Ovary (tissue), 9 donors: Measurements from ENCODE around the gene ANGPT4. TPM values are rescaled to one million over a fixed set of nuclear protein-coding genes. Genes with fewer than 3 reads are reported as not detected.

Experiments
- DNase-seq, 5 donors: peaks; one replicate each; pipeline ENCODE4 v3.0.0-alpha.2; 2019 to 2020
- H3K27ac ChIP-seq, 2 donors: fragments of 200-600 bp; one replicate each; pipeline versions ENCODE4 v1.5.1 to v1.8.0; 2019 to 2022
- H3K27me3 ChIP-seq: fragments of 200-600 bp; one replicate; pipeline ENCODE4 v1.8.0; 2022
- H3K36me3 ChIP-seq: fragments of 200-600 bp; sonication (generic); one replicate; pipeline ENCODE4 v1.5.1; 2019
- H3K4me1 ChIP-seq: one replicate; pipeline ENCODE4 v1.8.1; 2013; ENCODE audit warnings: mild to moderate bottlenecking, moderate library complexity; ENCODE audit not compliant: insufficient read depth
- H3K4me3 ChIP-seq: fragments of 200-600 bp; sonication (generic); one replicate; pipeline ENCODE4 v1.5.1; 2017
- H3K9me3 ChIP-seq, 2 donors: fragments of 200-600 bp in 1 of 2; sonication (generic) in 1 of 2; one replicate each; pipeline versions ENCODE4 v1.5.1 to v1.8.1; 2013 to 2019; ENCODE audit warnings: mild to moderate bottlenecking in 1 of 2, moderate library complexity in 1 of 2
- CTCF ChIP-seq, 3 donors: fragments of 450-650 bp in 2 of 3; fragments of 200-600 bp in 1 of 3; IDR thresholded peaks; one replicate each; pipeline versions ENCODE4 v1.5.1 to v1.8.0; 2016 to 2022; ENCODE audit warnings: antibody characterized with exemption in 3 of 3, mild to moderate bottlenecking in 1 of 3
- EP300 ChIP-seq: sonication (generic); formaldehyde crosslinking; IDR thresholded peaks from one replicate; pipeline ENCODE4 v1.6.1; 2017; ENCODE audit warnings: antibody characterized with exemption
- POLR2A ChIP-seq: fragments of 450-650 bp; IDR thresholded peaks from one replicate; pipeline ENCODE4 v1.6.1; 2017; ENCODE audit warnings: antibody characterized with exemption, mild to moderate bottlenecking, moderate library complexity
- WGBS, 3 donors: extraction: QIAGEN DNeasy Blood & Tissue Kit in 1 of 3; methylation state at CpG; one replicate each; pipeline versions ENCODE4 v1.1.5 to v1.1.7; 2013 to 2017; 5-methylcytosine and 5-hydroxymethylcytosine counted together
- intact Hi-C, 4 donors: fragments of 100-400 bp; cut with DNase I; formaldehyde crosslinking; loops; one replicate each; pipeline versions ENCODE4 v1.11.0 to v1.15.1; 2022 to 2023
- polyA plus RNA-seq, 2 donors: library from polyadenylated mRNA; stranded (reverse); fragments of 200-250 nt in 1 of 2; fragments of 350-450 nt in 1 of 2; fragmentation: Illumina TruSeq in 1 of 2; extraction: RNeasy Lipid Tissue Mini Kit (QIAGEN cat#74804) in 1 of 2; gene quantifications; one replicate each; pipeline ENCODE4 v1.2.3, GENCODE V29; 2013 to 2014
- total RNA-seq, 7 donors: library from RNA; depleted of rRNA in 2 of 7; stranded (reverse); fragments of >200 nt in 2 of 7; fragmentation: NEBNext Ultra II Directional in 3 of 7; extraction: Animal tissue kit (Norgen Biotek cat#: 25700) in 3 of 7; gene quantifications; one replicate each; pipeline versions ENCODE4 v1.1.0 to v1.2.4, GENCODE V29; 2016 to 2023
- donor health status: DM: no; HTN: no; CAD: no; lungs with moderate emphysema.
- donor health status: DM: no; HTN: no; CAD: no.
- donor health status: Bipolar disorder and iron deficiency.
- donor health status: DM: yes; HTN: yes; CAD: no.
- donor health status: DM: no; HTN: no; CAD: no.
- donor health status: DM: yes; HTN: yes; CAD: no.

Gene ANGPT4
- total and polyA plus RNA-seq, 9 donors: 0.58 to 10.7 (median 2.0) TPM

- no peak for DNase-seq
- no peaks in the 10 kb centered on the region for H3K4me1 ChIP-seq
- H3K9me3 ChIP-seq: no peaks in the 10 kb centered on the region
- H3K27me3 ChIP-seq: no peaks in the 10 kb centered on the region
- 88 to 92% (median 89%) methylated on average over 13 of the region's 13 CpGs for WGBS, 3 donors
- no peak overlapping the region for H3K4me3 ChIP-seq
- no peak overlapping the region for H3K27ac ChIP-seq
- intact Hi-C loops: no loop called here
- no peaks in the 10 kb centered on the region for H3K36me3 ChIP-seq
- TF ChIP-seq CTCF (IDR thresholded peaks at IDR 0.05): no peak
- no peak for TF ChIP-seq EP300
- TF ChIP-seq POLR2A: no peak
These were observed 29.7 kb upstream of the ANGPT4 start for GRCh38 chr20:945841-946240.

- intact Hi-C loops: no loop called here
These were observed 28.8 kb upstream of the ANGPT4 start for GRCh38 chr20:944774-945410.

GRCh38 chr20:944148-944547 lies 28.0 kb upstream of the ANGPT4 start:
- no peak overlapping the region for H3K27ac ChIP-seq
- TF ChIP-seq POLR2A (no peak), CTCF (IDR thresholded peaks at IDR 0.05) (no peak), EP300 (no peak)
- no peak for DNase-seq
- H3K36me3 ChIP-seq: no peaks in the 10 kb centered on the region
- intact Hi-C loops: no loop called here
- H3K4me3 ChIP-seq: no peak overlapping the region
- WGBS, 3 donors: 82 to 84% (median 84%) methylated on average over 9 of the region's 9 CpGs
- H3K27me3 ChIP-seq: no peaks in the 10 kb centered on the region
- H3K9me3 ChIP-seq: no peaks in the 10 kb centered on the region
- H3K4me1 ChIP-seq: no peaks in the 10 kb centered on the region

More at GRCh38 chr20:944774-945410, 28.8 kb upstream of the ANGPT4 start:
- Histone ChIP-seq H3K27ac (no peak overlapping the region), H3K36me3 (no peaks in the 10 kb centered on the region), H3K4me1 (no peaks in the 10 kb centered on the region), H3K4me3 (no peak overlapping the region), H3K9me3 (no peaks in the 10 kb centered on the region), H3K27me3 (no peaks in the 10 kb centered on the region)
- WGBS, 3 donors: 62 to 70% (median 69%) methylated on average over 13 of the region's 13 CpGs
- TF ChIP-seq POLR2A (no peak), CTCF (IDR thresholded peaks at IDR 0.05) (no peak), EP300 (no peak)
- DNase-seq: no peak

GRCh38 chr20:942611-943010 lies 26.5 kb upstream of the ANGPT4 start:
- Histone ChIP-seq H3K36me3 (no peaks in the 10 kb centered on the region), H3K27me3 (no peaks in the 10 kb centered on the region), H3K27ac (no peak overlapping the region), H3K9me3 (no peaks in the 10 kb centered on the region), H3K4me1 (no peaks in the 10 kb centered on the region), H3K4me3 (no peak overlapping the region)
- intact Hi-C loops: no loop called here
- DNase-seq: no peak
- TF ChIP-seq EP300 (no peak), POLR2A (no peak), CTCF (IDR thresholded peaks at IDR 0.05) (no peak)
- WGBS, 3 donors: 88 to 95% (median 89%) methylated on average over 7 of the region's 7 CpGs
